ENCODE data around the gene WDR48.

DNA sequence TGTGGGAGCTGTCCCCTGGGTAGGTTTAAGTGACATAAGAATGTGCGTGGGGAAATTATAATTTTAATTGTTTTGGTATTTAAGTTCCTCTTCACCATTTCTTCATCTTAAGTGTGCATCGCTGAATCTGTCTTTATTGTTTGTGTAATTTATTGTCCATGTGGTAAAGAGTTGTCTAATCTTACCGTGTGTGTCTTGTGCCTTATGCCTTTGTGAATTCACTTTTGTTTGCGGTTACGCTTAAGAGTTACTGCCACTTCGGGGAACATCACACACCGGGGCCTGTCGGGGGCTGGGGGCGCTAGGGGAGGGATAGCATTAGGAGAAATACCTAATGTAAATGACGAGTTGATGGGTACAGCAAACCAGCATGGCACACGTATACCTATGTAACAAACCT, 767 bp downstream of the WDR48 start:
- TF ChIP-seq, protein P1, sequence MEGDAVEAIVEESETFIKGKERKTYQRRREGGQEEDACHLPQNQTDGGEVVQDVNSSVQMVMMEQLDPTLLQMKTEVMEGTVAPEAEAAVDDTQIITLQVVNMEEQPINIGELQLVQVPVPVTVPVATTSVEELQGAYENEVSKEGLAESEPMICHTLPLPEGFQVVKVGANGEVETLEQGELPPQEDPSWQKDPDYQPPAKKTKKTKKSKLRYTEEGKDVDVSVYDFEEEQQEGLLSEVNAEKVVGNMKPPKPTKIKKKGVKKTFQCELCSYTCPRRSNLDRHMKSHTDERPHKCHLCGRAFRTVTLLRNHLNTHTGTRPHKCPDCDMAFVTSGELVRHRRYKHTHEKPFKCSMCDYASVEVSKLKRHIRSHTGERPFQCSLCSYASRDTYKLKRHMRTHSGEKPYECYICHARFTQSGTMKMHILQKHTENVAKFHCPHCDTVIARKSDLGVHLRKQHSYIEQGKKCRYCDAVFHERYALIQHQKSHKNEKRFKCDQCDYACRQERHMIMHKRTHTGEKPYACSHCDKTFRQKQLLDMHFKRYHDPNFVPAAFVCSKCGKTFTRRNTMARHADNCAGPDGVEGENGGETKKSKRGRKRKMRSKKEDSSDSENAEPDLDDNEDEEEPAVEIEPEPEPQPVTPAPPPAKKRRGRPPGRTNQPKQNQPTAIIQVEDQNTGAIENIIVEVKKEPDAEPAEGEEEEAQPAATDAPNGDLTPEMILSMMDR (optimal IDR thresholded peaks at IDR 0.05 in 1 of 3, IDR thresholded peaks at IDR 0.05 in 1 of 3, conservative IDR thresholded peaks at IDR 0.05 in 1 of 3; ENCODE audit: extremely low read depth in 1 of 3, insufficient read depth in 2 of 3, low read length in 3 of 3), result no peak
- no peak for TF ChIP-seq EZH2 (IDR thresholded peaks at IDR 0.05; ENCODE audit: low read length)
